GM18498 (cell line): ENCODE data around the gene CDH4.

Experiments
- ATAC-seq: cut with Tn5 transposase; IDR thresholded peaks from one replicate; pipeline ENCODE4 v1.9.1; 2021; ENCODE audit warnings: mild to moderate bottlenecking, moderate library complexity; ENCODE audit not compliant: unreplicated experiment

The CDH4 gene

GRCh38 chr20:61927826-61928541 lies 675.9 kb downstream of the CDH4 start:
- ATAC-seq, result no peak

GRCh38 chr20:61929561-61929960 lies 677.5 kb downstream of the CDH4 start:
- ATAC-seq, result no peak

GRCh38 chr20:61929971-61930666 lies 678.1 kb downstream of the CDH4 start:
- no peak for ATAC-seq

- ATAC-seq, result no peak
Measured at GRCh38 chr20:61930776-61931475, 678.9 kb downstream of the CDH4 start.

GRCh38 chr20:61931476-61932198 lies 679.6 kb downstream of the CDH4 start:
- ATAC-seq, result no peak

- no peak for ATAC-seq
Measured at GRCh38 chr20:61932199-61932592, 680.1 kb downstream of the CDH4 start.

GRCh38 chr20:61932711-61933480 lies 680.8 kb downstream of the CDH4 start:
- ATAC-seq, result no peak

GRCh38 chr20:61933481-61933950 lies 681.5 kb downstream of the CDH4 start:
- ATAC-seq, result no peak

- ATAC-seq, result no peak
Measured at GRCh38 chr20:61933951-61934715, 682.1 kb downstream of the CDH4 start.

- no peak for ATAC-seq
Measured at GRCh38 chr20:61934716-61935530, 682.9 kb downstream of the CDH4 start.

- ATAC-seq, result no peak
Measured at GRCh38 chr20:61935926-61936700, 684.1 kb downstream of the CDH4 start.

GRCh38 chr20:61936701-61937131 lies 684.7 kb downstream of the CDH4 start:
- ATAC-seq, result no peak

- no peak for ATAC-seq
Measured at GRCh38 chr20:61937146-61937962, 685.3 kb downstream of the CDH4 start.

- no peak for ATAC-seq
Measured at GRCh38 chr20:61937963-61938838, 686.1 kb downstream of the CDH4 start.

GRCh38 chr20:61938839-61939690 lies 687.0 kb downstream of the CDH4 start:
- no peak for ATAC-seq
